ENCODE measurements around the gene TULP4.

Gene TULP4, protein sequence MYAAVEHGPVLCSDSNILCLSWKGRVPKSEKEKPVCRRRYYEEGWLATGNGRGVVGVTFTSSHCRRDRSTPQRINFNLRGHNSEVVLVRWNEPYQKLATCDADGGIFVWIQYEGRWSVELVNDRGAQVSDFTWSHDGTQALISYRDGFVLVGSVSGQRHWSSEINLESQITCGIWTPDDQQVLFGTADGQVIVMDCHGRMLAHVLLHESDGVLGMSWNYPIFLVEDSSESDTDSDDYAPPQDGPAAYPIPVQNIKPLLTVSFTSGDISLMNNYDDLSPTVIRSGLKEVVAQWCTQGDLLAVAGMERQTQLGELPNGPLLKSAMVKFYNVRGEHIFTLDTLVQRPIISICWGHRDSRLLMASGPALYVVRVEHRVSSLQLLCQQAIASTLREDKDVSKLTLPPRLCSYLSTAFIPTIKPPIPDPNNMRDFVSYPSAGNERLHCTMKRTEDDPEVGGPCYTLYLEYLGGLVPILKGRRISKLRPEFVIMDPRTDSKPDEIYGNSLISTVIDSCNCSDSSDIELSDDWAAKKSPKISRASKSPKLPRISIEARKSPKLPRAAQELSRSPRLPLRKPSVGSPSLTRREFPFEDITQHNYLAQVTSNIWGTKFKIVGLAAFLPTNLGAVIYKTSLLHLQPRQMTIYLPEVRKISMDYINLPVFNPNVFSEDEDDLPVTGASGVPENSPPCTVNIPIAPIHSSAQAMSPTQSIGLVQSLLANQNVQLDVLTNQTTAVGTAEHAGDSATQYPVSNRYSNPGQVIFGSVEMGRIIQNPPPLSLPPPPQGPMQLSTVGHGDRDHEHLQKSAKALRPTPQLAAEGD (N-terminal part only)

DNA sequence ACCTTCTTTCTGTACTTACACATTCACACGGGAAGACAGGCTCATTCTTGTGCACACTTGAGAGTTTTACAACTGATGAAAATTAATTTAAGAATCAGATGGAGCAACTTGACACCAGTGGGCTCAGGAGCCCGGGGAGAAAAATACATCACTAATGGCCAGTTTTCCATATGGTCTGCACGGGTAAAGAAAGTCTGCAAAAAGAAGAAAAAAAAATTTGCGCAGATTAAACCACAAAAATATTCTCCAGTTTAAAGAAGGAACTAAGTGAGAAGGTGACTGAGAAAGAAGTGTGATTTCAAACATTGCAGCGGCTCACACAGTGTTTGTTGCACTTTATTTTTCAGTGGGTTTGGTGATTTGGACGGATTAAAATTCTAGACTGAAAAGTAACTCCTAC is at the start of gene TULP4:
TULP4 (plus strand) TSS at position 301 of the 400 bp plus-strand sequence. CDS start 1,552 bp downstream, outside the sequence.
- DNase-seq: no peak

DNA sequence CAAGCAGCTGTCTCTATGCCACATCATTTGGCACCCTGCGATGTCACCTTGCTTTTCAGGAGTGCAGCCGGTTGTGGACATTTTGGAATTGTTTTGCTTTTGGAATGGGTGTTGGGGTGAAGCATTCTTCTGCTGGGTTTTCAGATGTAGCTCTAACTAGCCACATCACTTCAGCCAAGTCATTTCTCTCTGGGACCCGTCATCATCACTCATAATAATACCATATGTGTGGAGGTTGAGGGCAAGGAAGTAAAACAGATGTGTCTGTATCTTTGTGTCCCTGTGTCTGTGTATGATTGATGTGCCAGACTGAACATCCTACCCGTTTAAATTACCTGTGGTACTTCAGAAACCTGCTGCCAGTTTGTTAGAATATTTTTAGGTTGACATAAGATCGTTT is 49.5 kb upstream of the TULP4 start:
- DNase-seq: no peak

DNA sequence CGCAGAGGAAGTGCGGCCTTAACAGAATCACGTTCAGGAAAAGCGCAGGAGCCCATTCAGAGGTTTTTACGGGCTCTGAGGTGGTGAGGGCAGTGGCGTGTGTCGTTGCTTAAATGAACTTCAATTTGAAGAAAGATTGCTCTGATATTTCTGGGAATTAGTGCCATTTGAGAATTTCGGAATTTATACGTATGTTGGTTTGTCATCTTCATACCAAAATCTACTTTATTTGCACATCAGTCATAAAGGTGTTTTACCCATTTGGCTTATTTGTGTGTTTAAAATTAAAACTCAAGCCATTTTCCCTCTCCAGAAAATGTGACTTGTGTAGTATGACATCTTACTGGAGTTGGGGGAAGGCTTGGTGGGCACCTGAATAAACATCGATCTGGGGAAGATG is 48.1 kb upstream of the TULP4 start:
- DNase-seq: no peak

DNA sequence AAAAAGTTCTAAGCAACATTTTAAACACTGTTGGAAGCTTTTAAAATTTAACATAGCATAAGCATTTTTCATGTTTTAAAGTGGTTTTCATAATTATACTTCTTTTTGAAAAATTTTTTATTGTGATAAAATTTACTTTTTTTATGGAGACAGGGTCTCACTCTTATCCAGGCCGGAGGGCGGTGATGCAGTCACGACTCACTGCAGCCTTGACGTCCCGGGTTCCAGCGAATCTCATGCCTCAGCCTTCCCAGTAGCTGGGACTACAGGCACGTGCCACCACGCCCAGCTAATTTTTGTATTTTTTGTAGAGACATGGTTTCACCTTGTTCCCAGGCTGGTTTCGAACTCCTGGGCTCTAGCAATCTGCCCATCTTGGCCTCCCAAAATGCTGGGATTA is 46.1 kb upstream of the TULP4 start:
- DNase-seq: no peak

DNA sequence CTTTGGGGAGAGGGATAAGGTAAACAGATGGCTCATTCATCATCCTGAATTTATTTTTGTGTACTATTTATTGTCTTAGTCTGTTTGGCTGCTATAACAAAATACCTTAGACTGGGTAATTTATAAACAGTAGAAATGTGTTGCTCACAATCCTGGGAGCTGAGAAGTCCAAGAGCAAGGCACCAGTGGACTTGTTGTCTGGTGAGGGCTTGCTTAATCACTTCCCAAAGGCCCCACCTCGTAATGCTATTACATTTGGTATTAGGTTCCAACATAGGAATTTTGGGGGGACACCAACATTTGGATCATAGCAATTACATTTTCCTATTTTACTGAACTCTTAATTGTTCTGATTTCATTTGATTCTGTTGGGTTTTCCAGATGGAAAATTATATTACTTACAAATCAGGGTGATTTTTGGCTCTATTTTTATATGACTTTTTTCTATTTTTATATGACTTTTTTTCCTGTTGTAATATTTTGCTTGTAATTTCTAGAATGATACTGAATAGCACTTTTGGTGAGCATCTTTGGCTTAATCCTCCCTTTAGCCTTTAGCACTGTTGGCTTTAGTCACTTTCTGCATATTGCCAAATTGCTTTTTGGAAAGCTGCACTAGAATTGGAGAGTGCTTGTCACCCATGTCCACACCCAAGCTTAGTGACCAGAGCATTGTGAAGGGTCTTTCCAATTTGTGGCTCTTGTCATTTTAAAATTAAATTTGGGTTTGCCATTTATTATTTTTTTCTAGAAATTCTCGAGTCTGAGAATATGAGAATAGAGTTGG is 43.7 kb upstream of the TULP4 start:
- no peak for DNase-seq

DNA sequence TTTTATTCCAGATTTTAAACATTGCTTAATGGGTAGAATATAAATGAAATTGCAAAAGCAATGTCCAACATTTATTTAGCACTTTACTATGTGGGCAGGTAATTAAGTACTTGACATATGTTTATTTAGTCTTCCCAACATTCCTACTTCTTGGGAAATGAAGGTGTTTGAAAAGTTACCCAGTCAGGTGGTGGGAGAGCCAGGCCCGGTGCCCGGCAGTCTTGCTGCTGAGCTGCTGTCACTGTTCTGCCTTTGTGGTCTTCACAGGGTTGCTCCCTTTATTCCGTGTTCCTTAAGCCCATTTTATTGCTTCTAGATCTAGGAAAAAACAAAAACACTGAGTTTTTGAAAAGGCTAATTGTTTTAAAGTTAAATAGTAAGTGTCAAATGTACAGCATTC is 42.6 kb upstream of the TULP4 start:
- DNase-seq: no peak

DNA sequence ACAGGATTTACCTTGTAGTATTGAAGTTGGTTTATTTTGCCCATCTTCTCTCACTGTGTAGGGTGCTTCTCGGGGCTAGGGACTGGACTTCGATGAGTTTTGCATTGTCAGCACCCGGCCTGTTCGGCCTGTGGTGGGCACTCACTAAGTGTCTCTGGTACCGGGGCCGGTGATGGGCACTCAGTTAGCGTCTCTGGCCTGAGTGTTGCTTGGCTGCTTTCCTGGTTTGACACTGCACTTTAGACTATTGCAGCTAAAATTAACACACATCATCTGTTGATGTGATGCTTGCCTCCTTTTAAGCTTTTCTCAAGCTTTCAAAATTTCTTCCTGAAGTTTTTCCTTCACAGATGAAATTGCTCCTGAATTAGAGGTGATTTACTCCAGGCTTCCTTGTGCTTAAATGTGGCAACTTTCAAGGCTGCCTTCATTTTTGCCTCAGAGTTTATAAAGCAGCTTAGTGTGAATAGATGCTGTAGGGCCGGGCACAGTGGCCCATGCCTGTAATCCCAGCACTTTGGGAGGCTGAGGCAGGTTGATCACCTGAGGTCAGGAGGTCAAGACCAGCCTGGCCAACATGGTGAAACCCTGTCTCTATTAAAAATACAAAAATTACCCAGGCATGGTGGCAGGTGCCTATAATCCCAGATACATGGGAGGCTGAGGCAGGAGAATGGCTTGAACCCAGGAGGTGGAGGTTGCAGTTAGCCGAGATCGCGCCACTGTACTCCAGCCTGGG is 41.7 kb upstream of the TULP4 start:
- no peak for DNase-seq

DNA sequence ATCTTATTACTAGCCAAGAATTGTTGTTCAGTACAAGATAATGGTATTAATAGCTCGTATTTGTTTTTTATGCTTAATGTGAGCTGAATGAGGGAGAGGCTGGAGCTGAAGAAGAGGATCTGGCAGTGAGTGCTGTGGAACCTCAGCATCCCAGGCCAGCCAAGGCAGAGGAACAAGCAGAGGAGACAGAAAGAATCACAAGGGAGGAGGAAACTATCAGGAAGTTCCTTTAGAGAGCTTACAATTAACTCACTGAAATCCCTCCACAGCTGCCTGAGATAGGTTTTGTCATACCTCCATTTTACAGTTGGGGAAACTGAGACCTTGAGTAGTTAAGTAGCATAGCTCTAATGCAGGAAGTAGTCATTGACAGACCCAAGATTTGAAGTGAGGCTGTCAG is 39.9 kb upstream of the TULP4 start:
- no peak for DNase-seq

DNA sequence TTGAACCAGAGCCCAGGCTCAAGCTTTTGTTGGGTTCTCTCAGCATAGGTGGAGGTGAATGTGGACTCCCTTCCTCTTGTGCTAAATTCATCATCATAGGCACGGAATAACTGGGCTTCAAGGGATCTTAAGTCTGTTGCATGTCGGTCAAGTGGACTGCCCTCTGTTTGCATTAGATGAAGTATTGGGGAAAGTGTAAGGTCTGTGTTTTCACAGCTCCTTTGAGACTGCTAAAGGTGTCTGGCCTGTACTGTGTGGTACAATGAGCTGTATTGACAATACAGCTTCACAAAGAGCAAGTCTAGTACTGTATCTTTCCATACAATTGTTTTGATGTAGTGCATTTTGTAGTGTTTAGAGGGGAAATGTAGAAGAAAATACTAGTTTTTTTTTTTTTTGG is 34.3 kb upstream of the TULP4 start:
- DNase-seq: no peak

DNA sequence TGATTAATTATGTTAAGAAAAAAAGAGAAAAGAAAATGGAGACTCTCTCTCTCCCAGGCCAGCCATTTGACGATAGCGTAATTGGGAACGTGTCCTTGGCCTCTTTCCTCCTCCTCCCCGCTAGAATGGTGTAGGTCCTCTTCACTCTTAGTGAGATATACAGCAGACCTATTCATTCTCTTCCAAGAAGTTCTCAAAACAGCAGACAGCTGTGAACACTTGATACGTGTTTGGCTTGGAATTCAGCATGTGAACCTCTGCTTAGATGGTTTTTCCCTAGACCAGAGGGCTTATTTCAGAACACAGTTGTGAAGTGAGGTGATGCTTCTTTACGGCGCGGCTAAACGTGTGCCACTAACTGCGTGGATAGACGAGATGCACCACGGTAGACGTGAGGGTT is 32.6 kb upstream of the TULP4 start:
- DNase-seq: no peak

DNA sequence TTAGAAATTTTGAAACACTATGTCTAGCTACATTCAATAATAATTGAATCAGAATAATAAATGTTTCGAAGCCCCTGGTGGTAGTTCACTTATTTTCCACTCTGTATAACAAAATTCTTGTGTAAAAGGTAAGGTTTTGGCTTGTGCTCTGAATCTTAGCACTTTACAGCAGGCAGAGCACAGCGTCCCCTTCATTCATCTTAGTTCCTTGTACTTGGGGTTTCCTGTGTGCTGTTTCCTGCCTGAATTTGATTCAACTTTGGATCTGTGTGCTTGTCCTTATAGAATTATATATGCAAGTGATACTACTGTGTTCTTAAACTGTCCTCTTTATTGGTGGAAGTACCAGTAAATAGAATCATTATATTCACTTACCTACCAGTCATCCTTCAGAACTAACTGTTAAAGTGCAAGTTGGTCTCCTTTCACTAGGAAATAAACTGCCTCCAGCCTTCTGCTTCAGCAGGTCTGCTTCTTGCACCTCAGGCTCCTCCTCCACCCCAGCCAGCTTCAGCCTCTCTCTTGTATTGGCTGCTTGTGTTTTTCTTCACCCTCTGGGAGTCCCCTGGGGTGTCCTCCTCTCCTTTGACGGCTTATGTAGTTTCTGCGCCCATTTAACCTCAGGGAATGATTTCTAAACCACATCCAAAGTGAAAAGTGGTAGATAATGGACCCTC is 28.8 kb upstream of the TULP4 start:
- no peak for DNase-seq

DNA sequence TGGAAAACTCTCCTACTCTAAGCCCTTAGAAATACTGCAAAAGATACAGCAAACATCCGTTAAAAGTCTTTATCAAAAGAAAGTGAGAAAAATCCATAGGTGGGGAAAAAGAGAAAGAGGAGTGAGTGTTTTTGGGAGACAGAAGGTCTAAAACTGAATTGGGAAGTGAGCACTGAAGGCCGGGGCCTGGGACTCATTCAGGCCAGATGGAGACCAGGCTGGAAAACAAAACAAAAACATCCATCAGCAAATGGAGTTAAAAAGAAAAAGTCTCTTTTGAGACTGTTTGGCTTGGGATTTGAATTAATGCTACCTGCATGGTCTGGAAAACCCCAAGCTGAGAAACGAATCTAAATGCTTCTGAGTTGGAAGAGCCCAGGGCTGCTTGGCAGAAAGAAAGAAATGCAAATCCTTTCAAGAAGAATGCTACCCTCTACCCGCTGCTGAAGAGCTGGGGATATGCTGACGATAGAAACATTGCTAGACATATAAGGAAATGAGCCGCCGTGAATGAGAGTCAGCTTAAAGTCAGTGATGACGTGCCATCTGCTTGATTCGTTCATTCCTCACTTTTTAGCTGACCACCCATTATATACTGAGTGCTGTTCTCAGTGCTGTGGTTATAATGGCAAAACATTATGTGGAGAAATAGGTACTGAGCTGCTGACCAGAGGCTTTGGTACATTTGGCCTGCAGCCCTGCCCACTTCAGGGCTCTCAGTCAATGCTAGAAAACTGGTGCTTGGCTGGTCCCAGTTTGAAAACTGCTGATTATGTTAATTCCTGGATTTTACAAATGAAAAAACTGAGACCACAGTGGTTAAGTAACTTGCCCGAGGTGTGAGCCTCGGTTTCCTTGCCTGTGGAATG is 28.0 kb upstream of the TULP4 start:
- DNase-seq: no peak

DNA sequence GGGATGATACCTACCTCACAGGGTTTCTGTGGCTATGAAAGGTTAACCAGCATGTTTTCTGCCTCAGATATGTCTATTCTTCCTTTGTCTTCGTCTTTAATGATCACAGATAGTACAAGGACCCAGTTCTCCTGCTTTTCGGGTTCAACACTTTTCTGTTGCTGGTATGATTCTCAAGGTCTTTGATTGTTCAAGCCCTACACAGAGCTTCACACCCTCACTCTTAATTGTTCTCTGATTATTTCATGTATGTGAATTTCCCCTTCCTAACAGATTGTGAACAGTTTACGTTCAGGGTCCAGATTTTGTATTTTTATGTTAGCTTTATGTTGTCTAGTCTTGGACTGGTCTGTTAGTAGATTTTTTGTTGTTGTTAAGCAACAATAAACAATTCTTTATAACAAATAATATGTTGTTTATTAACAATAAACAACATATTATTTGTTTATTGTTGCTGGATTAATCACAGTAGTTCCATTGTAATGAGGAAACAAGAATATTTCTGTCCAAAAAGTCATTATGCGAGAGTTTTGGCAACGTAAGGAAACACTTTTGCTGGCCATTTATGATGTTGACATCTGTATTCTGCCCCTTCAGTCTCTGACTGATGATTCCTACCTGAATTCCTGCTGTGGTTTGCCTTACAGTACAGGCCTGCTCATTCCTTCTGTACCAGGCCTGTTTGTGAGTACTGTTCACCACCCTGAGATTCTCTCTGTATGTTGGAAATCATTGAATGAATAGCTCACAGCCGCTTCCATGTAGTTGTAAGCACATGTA is 27.2 kb upstream of the TULP4 start:
- DNase-seq: no peak

DNA sequence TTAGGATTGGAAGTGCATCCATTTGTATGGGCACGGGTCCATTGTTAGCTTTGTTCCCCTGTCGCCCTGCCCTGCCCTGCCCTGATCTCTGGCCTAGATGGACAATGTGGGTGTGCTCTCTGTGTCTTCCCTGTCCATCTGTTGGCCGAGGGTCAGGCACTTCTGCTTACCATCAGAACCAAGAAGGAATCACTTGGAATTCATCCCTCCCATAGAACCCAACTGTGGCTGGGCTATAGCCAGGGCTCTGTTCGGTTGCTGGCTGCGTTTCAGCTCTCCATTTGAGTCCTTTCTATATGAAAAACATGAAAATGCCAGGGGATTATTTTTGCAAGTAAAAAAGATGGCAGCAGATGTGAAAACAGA is 26.6 kb upstream of the TULP4 start:
- DNase-seq: no peak

DNA sequence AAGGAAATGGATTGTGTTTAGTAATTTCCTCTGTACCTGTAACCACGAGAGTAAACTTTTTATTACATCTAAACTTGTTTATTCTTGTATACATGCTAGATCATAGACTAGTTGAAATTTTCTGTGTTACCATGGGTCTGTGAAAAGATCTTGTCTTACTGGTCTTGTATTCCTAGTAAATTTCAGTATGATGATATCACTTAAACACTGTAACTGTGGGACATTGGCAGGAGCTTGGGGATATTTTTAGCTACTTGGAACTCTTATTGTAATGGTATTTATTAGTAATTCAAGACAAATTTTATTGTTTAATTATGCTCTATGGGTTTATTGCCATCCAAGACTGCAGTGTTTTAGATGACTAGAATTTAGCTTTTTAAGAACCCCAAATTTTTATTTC is 25.9 kb upstream of the TULP4 start:
- DNase-seq: no peak

DNA sequence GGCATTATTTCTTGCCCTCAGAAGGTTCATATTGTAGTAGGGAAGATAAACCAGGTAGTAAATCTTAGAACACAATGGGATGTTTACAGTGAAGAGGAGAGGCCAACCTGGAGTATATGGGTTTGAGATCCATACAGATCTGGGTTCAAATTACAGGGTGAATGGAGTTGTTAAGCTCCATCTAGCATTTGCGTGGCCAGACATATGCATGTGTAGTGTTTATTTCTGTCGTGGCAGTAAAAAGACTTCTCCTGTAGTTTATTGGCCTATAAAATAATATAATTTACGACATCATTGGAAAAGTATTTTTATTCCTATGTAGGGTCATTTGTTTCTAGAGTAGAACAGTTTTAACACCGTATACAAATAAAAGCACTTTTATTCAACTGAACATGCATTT is 25.2 kb upstream of the TULP4 start:
- no peak for DNase-seq

DNA sequence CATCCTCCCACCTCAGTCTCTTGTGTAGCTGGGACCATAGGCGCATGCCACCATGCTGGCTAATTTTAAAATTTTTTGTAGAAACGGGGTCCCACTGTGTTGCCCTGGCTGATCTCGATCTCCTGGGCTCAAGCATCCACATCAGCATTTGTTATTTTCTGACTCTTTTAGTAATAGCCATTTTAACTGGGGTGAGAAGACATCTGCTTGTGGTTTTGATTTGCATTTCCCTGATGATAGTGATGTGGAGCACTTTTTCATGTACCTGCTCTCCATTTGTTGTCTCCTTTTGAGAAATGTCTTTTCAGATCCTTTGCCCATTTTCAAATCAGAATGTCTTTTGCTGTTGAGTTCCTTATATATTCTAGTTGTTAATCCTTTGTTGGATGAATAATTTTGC is 22.2 kb upstream of the TULP4 start:
- DNase-seq: no peak

DNA sequence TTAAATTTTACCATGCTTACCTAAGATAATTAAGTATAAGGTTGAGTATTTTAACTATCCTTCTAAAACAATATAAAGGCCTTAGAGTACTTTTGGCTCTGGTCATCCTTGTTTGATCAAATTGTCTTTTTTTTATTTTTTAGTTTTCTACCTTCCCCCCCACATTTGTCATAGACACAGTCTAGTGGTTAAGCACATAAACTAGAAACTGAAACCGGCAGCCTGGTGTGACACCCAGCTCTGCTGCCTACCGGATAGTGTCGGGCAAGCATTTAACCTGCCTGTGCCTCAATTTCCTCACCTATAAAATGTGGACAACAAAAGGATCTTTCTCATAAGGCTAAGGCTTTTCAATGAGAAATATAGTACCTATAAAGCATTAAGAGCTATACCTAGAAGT is 21.6 kb upstream of the TULP4 start:
- peak; percentile 69 for DNase-seq

DNA sequence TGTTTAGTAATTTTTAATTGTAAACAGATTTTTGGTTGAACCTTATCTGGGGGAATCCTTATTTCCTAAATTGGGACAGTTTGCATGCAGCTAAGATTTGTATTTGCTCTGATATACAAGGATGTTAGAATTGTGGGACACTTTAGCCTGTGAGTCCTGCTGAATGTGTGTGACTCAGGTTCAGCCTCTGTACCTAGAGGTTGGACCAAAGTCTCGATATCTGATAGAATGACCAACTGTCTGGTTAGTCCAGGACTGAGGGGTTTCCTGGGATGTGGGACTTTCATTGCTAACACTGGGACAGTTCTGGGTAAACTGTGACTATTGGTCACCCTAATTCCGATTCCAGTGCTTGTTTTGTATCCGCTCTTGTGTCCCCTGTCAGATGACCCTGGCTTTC is 20.2 kb upstream of the TULP4 start:
- DNase-seq: no peak

DNA sequence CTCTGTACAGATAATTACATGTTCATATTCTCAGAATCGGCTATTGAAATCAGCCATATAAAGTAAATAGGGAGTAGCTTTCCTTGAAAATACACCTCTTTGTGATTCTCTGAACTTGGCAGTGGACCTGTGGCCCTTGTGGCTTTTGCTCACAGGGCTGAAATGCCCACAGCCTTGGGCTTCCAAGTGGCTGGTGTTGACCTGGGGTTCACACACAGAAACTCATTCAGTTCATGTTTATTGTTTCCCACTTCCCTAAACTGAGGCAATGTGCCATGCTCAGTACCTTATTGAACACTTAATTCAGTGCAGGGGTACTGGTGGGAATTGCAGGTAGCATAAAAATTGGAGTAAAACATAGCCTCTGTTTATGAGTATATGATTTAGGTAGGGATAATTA is 19.1 kb upstream of the TULP4 start:
- no peak for DNase-seq

All from stimulated activated CD4-positive, alpha-beta T cell treated with anti-CD3 and anti-CD28 coated beads, Interleukin-15, amount 100 ng/mL, for 24 hours (primary cell).